ENCODE results near the gene RAD54L.
"Not testable (repeated sequence)": the region's sequence is repeated elsewhere in the genome, so short reads cannot be mapped to it uniquely, and the experiment has no call there.

Gene RAD54L

GRCh38 chr1:46247436-46248121 lies at the start of gene RAD54L:
Gene RAD54L, plus strand, starts transcription at chr1:46247763. Its CDS starts 643 bp downstream, at chr1:46248406.
- peak; percentile 99 for DNase-seq (ENCODE audit: low read depth)

DNA sequence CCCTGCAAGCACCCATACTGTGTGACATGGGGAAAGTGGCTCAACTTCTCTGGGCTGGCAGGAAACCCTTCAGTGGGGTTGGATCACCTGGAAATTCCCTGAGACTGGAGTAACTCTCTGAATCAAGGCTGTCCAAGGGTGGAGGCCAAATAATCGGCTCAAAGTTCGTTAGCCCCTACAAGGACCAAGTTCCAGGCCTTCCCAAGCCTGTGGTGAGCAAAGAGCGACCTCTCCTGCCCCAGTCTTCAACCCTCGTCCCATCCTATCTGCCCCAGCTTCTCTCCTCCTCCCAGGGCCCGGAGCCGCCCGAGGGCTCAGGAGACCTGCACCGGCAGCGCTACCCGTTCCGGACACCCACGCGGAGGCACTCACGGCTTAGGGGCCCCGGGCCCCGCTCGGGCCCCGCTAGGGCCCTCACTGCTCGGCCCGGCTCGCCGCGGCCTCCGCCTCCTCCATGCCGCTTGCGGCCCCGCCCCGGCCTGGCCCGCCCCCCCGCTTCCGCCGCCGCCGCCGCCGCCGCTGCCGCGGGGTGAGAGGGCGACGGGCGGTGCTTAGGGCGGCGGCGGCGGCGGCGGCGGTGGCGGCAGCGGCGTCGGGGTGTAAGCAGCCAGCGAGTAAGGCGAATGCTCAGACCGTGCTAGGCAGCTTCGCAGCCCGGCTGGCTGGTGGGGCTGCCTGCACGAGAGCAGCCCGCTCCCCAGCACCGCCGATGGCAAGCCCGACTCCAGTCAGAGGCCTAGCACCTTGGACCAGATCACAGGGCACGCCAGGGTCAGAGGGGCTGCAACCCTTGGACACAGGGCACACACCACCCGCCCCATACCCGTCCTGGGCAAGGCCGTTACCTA lies 49.4 kb upstream of the RAD54L start, which contains the start of gene POMGNT1:
Gene POMGNT1 (minus strand): TSS at position 471 of the 848 bp plus-strand sequence. CDS start 613 bp downstream, outside the sequence.
- DNase-seq (ENCODE audit: low read depth), result peak; percentile 71

- DNase-seq (ENCODE audit: low read depth), result no peak
These were observed 48.3 kb upstream of the RAD54L start for GRCh38 chr1:46199233-46199749.

GRCh38 chr1:46203738-46204405 lies 43.7 kb upstream of the RAD54L start:
- DNase-seq (ENCODE audit: low read depth), result no peak

DNA sequence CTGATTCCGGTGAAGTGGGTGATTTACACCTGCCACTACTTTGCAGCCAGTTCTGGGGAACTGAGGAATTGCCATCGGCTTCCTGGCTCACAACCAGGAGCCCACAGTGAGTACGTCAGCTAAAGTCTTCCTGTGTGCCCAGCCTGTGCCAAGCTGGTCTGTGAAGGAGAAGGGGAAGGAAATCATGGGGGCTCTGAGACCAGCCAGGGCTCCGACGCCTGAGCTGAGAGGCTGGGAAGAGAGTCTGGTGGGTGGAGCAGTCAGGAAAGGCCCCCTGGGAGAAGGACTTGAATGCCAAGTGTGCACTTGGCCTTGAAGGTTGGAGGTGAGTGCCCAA lies 43.2 kb upstream of the RAD54L start:
- DNase-seq (ENCODE audit: low read depth), result no peak

- no peak for DNase-seq (ENCODE audit: low read depth)
These were observed 42.4 kb upstream of the RAD54L start for GRCh38 chr1:46205141-46205540.

DNA sequence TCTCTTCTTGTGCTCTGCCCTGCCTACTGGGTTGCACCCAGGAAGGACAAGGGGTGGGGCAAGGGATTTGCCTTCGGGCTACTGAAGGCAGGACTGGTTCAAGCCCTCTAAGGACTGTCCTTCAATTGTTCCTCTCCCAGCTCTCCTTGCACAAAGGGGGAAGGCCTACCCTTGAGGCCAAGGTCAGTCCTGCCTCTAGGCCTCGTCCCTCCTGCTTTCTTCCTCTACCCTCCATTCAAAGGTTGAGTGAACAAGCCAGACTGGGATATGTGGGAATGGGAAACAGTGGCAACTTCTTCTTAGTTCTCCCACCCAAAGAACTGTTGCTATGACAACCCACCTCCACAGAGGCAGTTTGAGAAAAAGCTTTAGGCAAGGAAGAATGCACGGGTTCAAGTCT lies 41.8 kb upstream of the RAD54L start:
- no peak for DNase-seq (ENCODE audit: low read depth)

DNA sequence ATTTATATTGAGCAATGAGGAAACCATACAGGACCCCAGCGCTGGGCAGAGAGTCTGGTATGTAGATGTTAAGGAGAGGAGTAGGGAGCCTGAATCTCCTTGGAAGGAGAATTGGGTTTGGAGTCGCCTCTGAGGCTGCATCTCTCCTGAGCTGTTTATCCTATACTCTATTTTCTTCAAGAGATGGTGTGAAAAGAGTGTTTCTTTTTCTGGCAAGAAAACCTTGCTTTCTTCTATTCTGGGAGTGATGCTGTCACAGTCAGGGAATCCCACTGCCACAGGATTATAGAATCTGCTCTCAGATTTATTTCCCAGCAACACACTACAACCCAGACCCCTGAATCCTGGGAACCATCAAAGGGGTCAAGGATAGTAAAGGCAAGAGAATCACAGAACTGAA lies 41.2 kb upstream of the RAD54L start:
- no peak for DNase-seq (ENCODE audit: low read depth)

DNA sequence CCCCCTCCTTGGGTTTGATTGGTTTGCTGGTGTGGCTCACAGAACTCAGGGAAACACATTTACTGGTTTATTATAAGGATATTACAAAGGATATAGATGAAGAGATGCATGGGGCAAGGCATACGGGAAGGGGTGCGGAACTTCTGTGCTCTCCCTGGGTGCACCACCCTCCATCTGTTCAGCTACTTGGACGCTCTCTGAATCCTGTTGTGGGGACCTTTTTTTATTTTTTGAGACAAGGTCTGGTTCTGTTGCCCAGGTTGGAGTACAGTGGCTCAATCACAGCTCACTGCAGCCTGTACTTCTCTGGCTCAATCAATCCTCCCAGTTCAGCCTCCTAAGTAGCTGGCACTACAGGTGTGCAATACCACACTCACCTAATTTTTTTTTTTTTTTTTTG lies 37.0 kb upstream of the RAD54L start:
- no peak for DNase-seq (ENCODE audit: low read depth)

GRCh38 chr1:46211051-46211450 lies 36.5 kb upstream of the RAD54L start:
- no peak for DNase-seq (ENCODE audit: low read depth)

GRCh38 chr1:46215504-46215903 lies 32.1 kb upstream of the RAD54L start:
- DNase-seq (ENCODE audit: low read depth), result no peak

DNA sequence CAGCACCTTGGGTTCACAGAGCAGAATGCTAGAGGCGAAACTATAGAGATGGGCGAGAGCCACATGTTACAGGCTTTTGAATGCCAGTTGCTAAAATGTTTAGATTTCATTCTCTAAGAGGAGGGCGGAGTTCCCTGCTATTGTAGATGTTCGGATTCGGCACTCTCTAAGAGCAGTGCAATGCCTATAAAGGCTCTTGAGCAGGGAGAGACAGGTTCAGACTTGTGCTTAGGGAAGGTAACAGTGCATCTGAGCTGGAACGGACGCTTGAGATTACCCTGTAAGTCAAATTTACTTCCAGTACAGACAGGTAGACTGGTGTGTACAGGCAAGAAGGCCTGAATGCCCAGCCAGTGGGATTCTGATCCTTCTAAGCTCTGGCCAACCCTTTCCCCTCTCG lies 29.1 kb upstream of the RAD54L start:
- no peak for DNase-seq (ENCODE audit: low read depth)

DNA sequence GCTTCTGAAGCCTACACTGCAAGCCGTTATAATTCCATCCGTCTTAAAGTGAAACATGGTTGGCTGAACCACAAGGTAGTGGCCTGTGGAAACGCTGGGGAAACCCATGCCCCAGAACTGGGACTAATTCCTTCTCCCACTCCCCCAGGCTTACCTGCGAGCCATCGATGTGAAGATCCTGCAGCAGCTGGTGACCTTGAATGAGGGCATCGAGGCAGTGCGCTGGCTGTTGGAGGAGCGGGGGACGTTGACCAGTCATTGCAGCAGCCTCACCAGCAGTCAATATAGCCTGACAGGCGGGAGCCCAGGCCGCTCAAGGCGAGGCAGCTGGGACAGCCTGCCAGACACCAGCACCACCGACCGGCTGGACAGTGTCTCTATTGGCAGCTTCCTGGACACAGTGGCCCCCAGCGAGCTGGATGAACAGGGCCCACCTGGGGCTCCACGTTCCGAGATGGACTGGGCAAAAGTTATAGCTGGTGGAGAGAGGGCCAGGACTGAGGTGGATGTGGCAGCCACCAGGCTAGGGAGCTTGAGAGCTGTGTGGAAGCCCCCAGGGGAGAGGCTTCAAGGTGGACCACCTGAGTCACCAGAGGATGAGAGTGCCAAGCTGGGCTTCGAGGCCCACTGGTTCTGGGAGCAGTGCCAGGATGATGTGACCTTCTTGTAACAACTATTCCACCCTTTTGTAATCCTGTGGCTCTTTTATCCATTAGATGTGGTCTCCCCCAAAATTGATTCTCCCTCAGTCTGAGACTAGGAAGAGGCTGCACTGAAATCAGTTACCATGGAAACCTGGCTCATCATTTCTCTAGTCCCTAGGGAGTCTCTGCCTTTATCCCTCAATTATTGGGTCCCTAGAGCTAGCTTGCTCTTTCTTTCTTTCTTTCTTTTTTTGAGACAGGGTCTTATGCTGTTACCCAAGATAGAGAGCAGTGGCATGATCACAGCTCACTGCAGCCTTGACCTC lies 27.7 kb upstream of the RAD54L start:
- no peak for DNase-seq (ENCODE audit: low read depth)

DNA sequence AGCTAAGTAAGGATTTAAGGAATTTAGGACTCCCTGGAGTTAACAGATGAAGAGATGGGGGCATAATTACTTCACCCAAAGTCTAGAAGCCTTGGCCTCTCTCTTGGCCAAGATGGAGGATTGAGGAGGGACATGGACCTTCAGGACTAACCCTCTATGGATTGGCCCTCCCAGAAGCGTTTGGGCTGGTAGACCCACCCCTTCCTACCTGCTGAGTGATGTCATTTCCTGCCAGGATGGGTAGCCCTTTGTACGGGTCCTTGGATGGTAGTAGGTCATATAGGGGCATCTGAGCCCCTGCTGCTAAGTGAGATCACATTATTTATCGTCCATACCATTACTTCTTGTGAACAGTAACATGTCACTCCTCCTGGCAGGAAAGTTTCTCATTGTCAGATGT lies 26.8 kb upstream of the RAD54L start:
- no peak for DNase-seq (ENCODE audit: low read depth)

GRCh38 chr1:46221749-46222148 lies 25.8 kb upstream of the RAD54L start:
- no peak for DNase-seq (ENCODE audit: low read depth)

- DNase-seq (ENCODE audit: low read depth), result not testable (repeated sequence)
These were observed 24.5 kb upstream of the RAD54L start for GRCh38 chr1:46223055-46223454.

- DNase-seq (ENCODE audit: low read depth), result peak; percentile 90
These were observed 24.1 kb upstream of the RAD54L start for GRCh38 chr1:46223472-46223943.

GRCh38 chr1:46224966-46225365 lies 22.6 kb upstream of the RAD54L start:
- no peak for DNase-seq (ENCODE audit: low read depth)

DNA sequence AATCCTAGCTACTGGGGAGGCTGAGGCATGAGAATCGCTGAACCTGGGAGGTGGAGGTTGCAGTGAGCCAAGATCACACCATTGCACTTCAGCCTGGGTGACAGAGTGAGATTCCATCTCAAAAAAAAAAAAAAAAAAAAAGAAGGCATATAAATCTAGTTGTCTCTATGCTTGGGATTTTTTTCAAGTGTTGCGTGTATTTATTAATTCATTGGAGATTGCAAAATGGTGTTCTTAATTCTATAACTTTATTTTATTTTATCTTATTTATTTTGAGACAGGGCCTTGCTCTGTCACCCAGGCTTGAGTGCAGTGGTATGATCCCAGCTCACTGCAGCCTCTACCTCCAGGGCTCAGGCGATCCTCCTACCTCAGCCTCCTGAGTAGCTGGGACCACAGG lies 16.3 kb upstream of the RAD54L start:
- DNase-seq (ENCODE audit: low read depth), result not testable (repeated sequence)

DNA sequence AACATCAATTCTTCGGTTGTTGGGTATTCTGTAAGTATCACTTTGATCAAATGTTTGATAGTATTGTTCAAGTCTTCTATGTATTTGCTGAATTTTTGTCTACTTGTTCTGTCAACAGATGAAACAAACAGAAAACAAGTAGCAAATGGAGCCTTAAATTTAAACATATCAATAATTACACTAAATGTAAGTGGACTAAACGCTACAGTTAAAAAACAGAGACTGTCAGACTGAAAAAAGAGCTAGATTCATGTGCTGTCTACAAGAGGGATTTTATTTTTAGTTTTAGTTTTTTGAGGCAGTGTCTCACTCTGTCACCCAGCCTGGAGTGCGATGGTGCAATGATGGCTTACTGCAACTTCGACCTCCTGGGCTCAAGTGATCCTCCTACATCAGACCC lies 10.7 kb upstream of the RAD54L start:
- no peak for DNase-seq (ENCODE audit: low read depth)

GRCh38 chr1:46238865-46239264 lies 8.7 kb upstream of the RAD54L start:
- DNase-seq (ENCODE audit: low read depth), result peak; percentile 36

All from iris pigment epithelial cell (primary cell).